GM23338 (cell line): Measurements from ENCODE around the gene CAPNS1. TPM values are rescaled to one million over a fixed set of nuclear protein-coding genes. Genes with fewer than 3 reads are reported as not detected.

Experiments used
- ATAC-seq: fragments of 200-7000 bp; cut with Tn5 transposase; 3 replicates; pipeline ENCODE4 v1.9.1; 2020
- DNase-seq: peaks from one replicate; pipeline ENCODE4 v3.0.0-alpha.2; 2015; ENCODE audit warnings: low spot score
- H2AFZ ChIP-seq: fragments of 200-600 bp; sonication (generic); 2 replicates; pipeline ENCODE4 v1.8.0; 2016; ENCODE audit warnings: antibody characterized with exemption, mild to moderate bottlenecking, moderate library complexity
- H3F3A ChIP-seq: fragments of 200-600 bp; sonication (generic); replicated peaks from 2 replicates; pipeline ENCODE4 v1.8.0; 2017; ENCODE audit warnings: antibody characterized with exemption, mixed run types, low read depth
- H3K27ac ChIP-seq: fragments of 200-600 bp; sonication (generic); 2 replicates; pipeline ENCODE4 v1.6.1; 2016; ENCODE audit warnings: low read depth
- H3K27me3 ChIP-seq: fragments of 200-600 bp; sonication (generic); 2 replicates; pipeline ENCODE4 v1.8.0; 2016; ENCODE audit warnings: mild to moderate bottlenecking, mixed run types, moderate library complexity; ENCODE audit not compliant: insufficient read depth
- H3K36me3 ChIP-seq: fragments of 200-600 bp; sonication (generic); 2 replicates; pipeline ENCODE4 v1.8.0; 2016; ENCODE audit warnings: mild to moderate bottlenecking; ENCODE audit not compliant: insufficient read depth
- H3K4me1 ChIP-seq: fragments of 200-600 bp; sonication (generic); 2 replicates; pipeline ENCODE4 v1.8.0; 2016; ENCODE audit warnings: mild to moderate bottlenecking, moderate library complexity; ENCODE audit not compliant: insufficient read depth
- H3K4me2 ChIP-seq: fragments of 200-600 bp; sonication (generic); 2 replicates; pipeline ENCODE4 v1.7.1; 2017; ENCODE audit warnings: mixed run types
- H3K4me3 ChIP-seq: fragments of 200-600 bp; sonication (generic); 2 replicates; pipeline ENCODE4 v1.6.1; 2016; ENCODE audit warnings: mixed run types
- H3K79me2 ChIP-seq: fragments of 200-600 bp; sonication (generic); replicated peaks from 2 replicates; pipeline ENCODE4 v1.8.0; 2017; ENCODE audit warnings: mild to moderate bottlenecking; ENCODE audit not compliant: insufficient read depth
- H3K9me2 ChIP-seq: fragments of 200-600 bp; sonication (generic); 2 replicates; pipeline ENCODE4 v1.8.0; 2017; ENCODE audit not compliant: insufficient read depth
- H4K20me1 ChIP-seq: fragments of 200-600 bp; sonication (generic); replicated peaks from 2 replicates; pipeline ENCODE4 v1.8.0; 2017; ENCODE audit warnings: mild to moderate bottlenecking; ENCODE audit not compliant: insufficient read depth
- H3K27ac Mint-ChIP-seq: 2 replicates; pipeline ENCODE4 v1.8.0; 2020; ENCODE audit warnings: inconsistent platforms, mild to moderate bottlenecking, moderate library complexity, mixed read lengths
- H3K27me3 Mint-ChIP-seq: 3 replicates; pipeline ENCODE4 v1.8.0; 2022; ENCODE audit warnings: low read depth, mild to moderate bottlenecking, moderate library complexity, mixed read lengths, inconsistent platforms; ENCODE audit not compliant: insufficient read depth, poor library complexity
- H3K36me3 Mint-ChIP-seq: 3 replicates; pipeline ENCODE4 v1.8.0; 2021; ENCODE audit warnings: low read depth, mild to moderate bottlenecking, inconsistent platforms, moderate library complexity, mixed read lengths
- H3K4me1 Mint-ChIP-seq: 3 replicates; pipeline ENCODE4 v1.8.0; 2020; ENCODE audit warnings: mild to moderate bottlenecking, inconsistent platforms, mixed read lengths
- H3K4me3 Mint-ChIP-seq: 3 replicates; pipeline ENCODE4 v1.8.0; 2021; ENCODE audit warnings: moderate library complexity, mild to moderate bottlenecking, inconsistent platforms, mixed read lengths
- H3K9me3 Mint-ChIP-seq: 3 replicates; pipeline ENCODE4 v1.8.0; 2020; ENCODE audit warnings: moderate library complexity, mild to moderate bottlenecking, inconsistent platforms, mixed read lengths
- CREB1 ChIP-seq: fragments of 250-450 bp; sonication (Bioruptor Pico); IDR thresholded peaks from 2 replicates; pipeline ENCODE4 v1.5.0; 2020; ENCODE audit warnings: low read depth, mild to moderate bottlenecking, moderate library complexity
- EZH2 ChIP-seq: fragments of 200-600 bp; sonication (generic); IDR thresholded peaks from one replicate; pipeline ENCODE4 v1.8.0; 2017; ENCODE audit warnings: antibody characterized with exemption, mild to moderate bottlenecking, low read depth; ENCODE audit not compliant: unreplicated experiment
- EZH2phosphoT487 ChIP-seq: fragments of 200-600 bp; sonication (generic); IDR thresholded peaks from one replicate; pipeline ENCODE4 v1.8.1; 2018; ENCODE audit warnings: antibody characterized with exemption; ENCODE audit not compliant: unreplicated experiment
- NANOG ChIP-seq: IDR thresholded peaks from 2 replicates; pipeline ENCODE4 v1.6.1; 2016; ENCODE audit warnings: antibody characterized with exemption, borderline replicate concordance
- POLR2AphosphoS5 ChIP-seq: IDR thresholded peaks from 2 replicates; pipeline ENCODE4 v1.6.1; 2016; ENCODE audit warnings: antibody characterized with exemption, low read depth
- REST ChIP-seq: IDR thresholded peaks from one replicate; pipeline ENCODE4 v1.6.1; 2018; ENCODE audit warnings: antibody characterized with exemption; ENCODE audit not compliant: unreplicated experiment
- ZNF114 ChIP-seq: fragments of 250-450 bp; sonication (Bioruptor Pico); IDR thresholded peaks from 2 replicates; pipeline ENCODE4 v1.5.0; 2020; ENCODE audit warnings: mild to moderate bottlenecking, moderate library complexity
- ZNF462 ChIP-seq: fragments of 250-450 bp; sonication (Bioruptor Pico); IDR thresholded peaks from 2 replicates; pipeline ENCODE4 v1.5.0; 2020; ENCODE audit warnings: mild to moderate bottlenecking, moderate library complexity
- polyA plus RNA-seq: library from polyadenylated mRNA; unstranded; fragments of >200 nt; fragmentation: Nextera tagmentation; extraction: Ambion mirVana; gene quantifications from 2 replicates; pipeline ENCODE4 v1.2.1, GENCODE V29; 2016
- total RNA-seq: library from RNA; depleted of rRNA; stranded (reverse); fragments of >200 nt; shearing (Covaris generic); gene quantifications from 2 replicates; pipeline ENCODE4 v1.2.3, GENCODE V29; 2014
- TF ChIP-seq, protein P1 (sequence below), 2 experiments: fragments of 200-600 bp in 1 of 2; sonication (generic) in 1 of 2; conservative IDR thresholded peaks; 2 replicates each; pipeline versions ENCODE4 v1.5.1 to v1.6.1; 2016 to 2017; ENCODE audit warnings: antibody characterized with exemption in 2 of 2, low read depth in 2 of 2, mild to moderate bottlenecking in 2 of 2, moderate library complexity in 1 of 2

Gene CAPNS1
- total and polyA plus RNA-seq, 2 experiments from 2014 or later, result 123 to 227 TPM

DNA sequence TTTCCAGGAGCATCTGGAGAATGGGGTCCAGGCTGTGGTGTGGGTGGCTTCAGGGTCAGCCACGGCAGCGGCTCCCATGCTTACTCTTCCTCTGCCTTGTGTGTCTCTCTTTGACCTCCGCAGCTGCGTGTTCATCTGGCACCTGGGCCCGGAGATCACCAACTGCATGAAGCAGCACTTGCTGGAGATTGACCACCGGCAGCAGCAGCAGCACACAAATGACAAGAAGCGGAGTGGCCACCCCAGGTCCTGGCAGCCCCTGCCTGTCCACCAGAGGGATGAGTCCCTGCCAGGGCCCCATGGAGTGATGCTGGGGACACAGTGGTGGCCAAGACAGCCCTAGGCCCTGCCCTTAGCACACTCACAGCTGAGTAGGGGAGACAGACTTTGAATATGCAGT, 47.3 kb upstream of the CAPNS1 start:
- no peak for ATAC-seq
- H3F3A ChIP-seq, result 0 out of 2 replicates have a peak, but pooled peaks cover 2% of the 10 kb centered on the region
- TF ChIP-seq, protein P1, sequence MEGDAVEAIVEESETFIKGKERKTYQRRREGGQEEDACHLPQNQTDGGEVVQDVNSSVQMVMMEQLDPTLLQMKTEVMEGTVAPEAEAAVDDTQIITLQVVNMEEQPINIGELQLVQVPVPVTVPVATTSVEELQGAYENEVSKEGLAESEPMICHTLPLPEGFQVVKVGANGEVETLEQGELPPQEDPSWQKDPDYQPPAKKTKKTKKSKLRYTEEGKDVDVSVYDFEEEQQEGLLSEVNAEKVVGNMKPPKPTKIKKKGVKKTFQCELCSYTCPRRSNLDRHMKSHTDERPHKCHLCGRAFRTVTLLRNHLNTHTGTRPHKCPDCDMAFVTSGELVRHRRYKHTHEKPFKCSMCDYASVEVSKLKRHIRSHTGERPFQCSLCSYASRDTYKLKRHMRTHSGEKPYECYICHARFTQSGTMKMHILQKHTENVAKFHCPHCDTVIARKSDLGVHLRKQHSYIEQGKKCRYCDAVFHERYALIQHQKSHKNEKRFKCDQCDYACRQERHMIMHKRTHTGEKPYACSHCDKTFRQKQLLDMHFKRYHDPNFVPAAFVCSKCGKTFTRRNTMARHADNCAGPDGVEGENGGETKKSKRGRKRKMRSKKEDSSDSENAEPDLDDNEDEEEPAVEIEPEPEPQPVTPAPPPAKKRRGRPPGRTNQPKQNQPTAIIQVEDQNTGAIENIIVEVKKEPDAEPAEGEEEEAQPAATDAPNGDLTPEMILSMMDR (conservative IDR thresholded peaks at IDR 0.05; ENCODE audit: low read depth in 2 of 2), result no peak
- TF ChIP-seq EZH2phosphoT487, result no peak
- no peaks in the 10 kb centered on the region; the same call in 1 of the 2 replicates for H4K20me1 ChIP-seq
- no peaks in the 10 kb centered on the region for H3K79me2 ChIP-seq
- Mint-ChIP-seq H3K27me3 (peaks cover 5% of the 10 kb centered on the region), H3K9me3 (no peaks in the 10 kb centered on the region), H3K4me1 (no peaks in the 10 kb centered on the region), H3K27ac (no peak overlapping the region), H3K36me3 (peaks cover 75% of the 10 kb centered on the region), H3K4me3 (no peak overlapping the region)
- peaks cover 22% of the 10 kb centered on the region for H3K36me3 ChIP-seq
- H2AFZ ChIP-seq, result no peak overlapping the region
- H3K9me2 ChIP-seq, result no peaks in the 10 kb centered on the region
- no peak overlapping the region for H3K4me2 ChIP-seq
- H3K4me3 ChIP-seq, result no peak overlapping the region
- DNase-seq, result no peak
- no peak overlapping the region for H3K27ac ChIP-seq
- H3K27me3 ChIP-seq, result no peaks in the 10 kb centered on the region
- H3K4me1 ChIP-seq, result no peaks in the 10 kb centered on the region

DNA sequence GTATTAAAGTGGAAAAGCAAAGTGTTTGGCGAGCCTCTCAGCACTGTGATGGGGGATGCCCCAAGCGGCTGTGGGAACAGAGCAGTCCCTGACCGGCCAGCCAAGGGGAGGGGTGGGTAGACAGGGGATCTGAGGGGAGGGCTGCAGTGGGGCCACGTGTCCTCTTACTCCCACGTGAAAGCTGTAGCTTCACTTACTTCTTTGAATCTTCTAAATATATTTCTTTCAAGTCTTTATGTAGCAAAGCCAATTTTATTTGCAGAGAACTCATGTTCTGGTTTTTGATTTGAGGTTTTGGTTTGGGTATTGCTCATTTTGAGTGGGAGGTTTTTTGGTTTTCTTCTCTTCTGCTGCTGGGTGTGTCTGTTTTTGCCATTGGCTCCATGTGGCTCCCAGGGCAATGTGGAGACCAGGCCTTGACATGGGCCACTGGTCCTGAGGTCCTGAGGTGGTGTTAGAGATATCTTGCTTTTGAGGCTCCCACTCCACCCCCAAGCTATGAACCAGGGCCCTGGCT, 46.7 kb upstream of the CAPNS1 start:
- Histone ChIP-seq H3K4me2 (no peak overlapping the region), H3F3A (0 out of 2 replicates have a peak, but pooled peaks cover 2% of the 10 kb centered on the region), H3K4me1 (no peaks in the 10 kb centered on the region), H3K27me3 (no peaks in the 10 kb centered on the region), H3K36me3 (peaks cover 16% of the 10 kb centered on the region), H3K27ac (no peak overlapping the region), H3K9me2 (no peaks in the 10 kb centered on the region), H4K20me1 (no peaks in the 10 kb centered on the region; the same call in 1 of the 2 replicates), H2AFZ (no peak overlapping the region), H3K79me2 (no peaks in the 10 kb centered on the region), H3K4me3 (no peak overlapping the region)
- Mint-ChIP-seq H3K27ac (no peak overlapping the region), H3K36me3 (peaks cover 74% of the 10 kb centered on the region), H3K9me3 (no peaks in the 10 kb centered on the region), H3K4me1 (no peaks in the 10 kb centered on the region), H3K4me3 (no peak overlapping the region), H3K27me3 (peaks cover 2% of the 10 kb centered on the region)
- DNase-seq (no peak), ATAC-seq (no peak)
- TF ChIP-seq NANOG, result no peak
- no peak for TF ChIP-seq REST
- TF ChIP-seq ZNF462 (CRISPR knock-in tag), result no peak
- no peak for TF ChIP-seq CREB1 (CRISPR knock-in tag)
- TF ChIP-seq EZH2, result no peak
- TF ChIP-seq POLR2AphosphoS5, result no peak
- no peak for TF ChIP-seq ZNF114 (CRISPR knock-in tag)
